22Rv1 (cell line): ENCODE results near the gene CEP131.
"Not testable (repeated sequence)": the region's sequence is repeated elsewhere in the genome, so short reads cannot be mapped to it uniquely, and the experiment has no call there.

ENCODE experiments used
- ZFX ChIP-seq: fragments of 450-650 bp; IDR thresholded peaks from 2 replicates; pipeline ENCODE4 v1.6.1; 2017; ENCODE audit warnings: antibody characterized with exemption, borderline replicate concordance
- TF ChIP-seq, protein P1 (sequence below): fragments of 450-650 bp; IDR thresholded peaks from 2 replicates; pipeline ENCODE4 v1.5.1; 2017; ENCODE audit warnings: mild to moderate bottlenecking

DNA sequence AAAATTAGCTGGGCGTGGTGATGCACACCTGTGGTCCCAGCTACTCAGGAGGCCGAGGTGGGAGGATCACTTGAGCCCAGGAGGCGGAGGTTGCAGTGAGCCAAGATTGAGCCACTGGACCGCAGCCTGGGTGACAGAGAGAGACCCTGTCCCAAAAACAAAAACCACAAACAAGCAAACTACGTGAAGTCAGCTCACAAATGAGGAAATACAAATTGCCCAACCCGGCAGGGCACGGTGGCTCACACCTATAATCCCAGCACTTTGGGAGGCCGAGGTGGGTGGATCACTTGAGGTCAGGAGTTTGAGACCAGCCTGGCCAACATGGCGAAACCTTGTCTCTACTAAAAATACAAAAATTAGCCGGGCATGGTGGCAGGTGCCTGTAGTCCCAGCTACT, 76.6 kb downstream of the CEP131 start:
- TF ChIP-seq, protein P1, sequence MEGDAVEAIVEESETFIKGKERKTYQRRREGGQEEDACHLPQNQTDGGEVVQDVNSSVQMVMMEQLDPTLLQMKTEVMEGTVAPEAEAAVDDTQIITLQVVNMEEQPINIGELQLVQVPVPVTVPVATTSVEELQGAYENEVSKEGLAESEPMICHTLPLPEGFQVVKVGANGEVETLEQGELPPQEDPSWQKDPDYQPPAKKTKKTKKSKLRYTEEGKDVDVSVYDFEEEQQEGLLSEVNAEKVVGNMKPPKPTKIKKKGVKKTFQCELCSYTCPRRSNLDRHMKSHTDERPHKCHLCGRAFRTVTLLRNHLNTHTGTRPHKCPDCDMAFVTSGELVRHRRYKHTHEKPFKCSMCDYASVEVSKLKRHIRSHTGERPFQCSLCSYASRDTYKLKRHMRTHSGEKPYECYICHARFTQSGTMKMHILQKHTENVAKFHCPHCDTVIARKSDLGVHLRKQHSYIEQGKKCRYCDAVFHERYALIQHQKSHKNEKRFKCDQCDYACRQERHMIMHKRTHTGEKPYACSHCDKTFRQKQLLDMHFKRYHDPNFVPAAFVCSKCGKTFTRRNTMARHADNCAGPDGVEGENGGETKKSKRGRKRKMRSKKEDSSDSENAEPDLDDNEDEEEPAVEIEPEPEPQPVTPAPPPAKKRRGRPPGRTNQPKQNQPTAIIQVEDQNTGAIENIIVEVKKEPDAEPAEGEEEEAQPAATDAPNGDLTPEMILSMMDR: not testable (repeated sequence)
- not testable (repeated sequence) for TF ChIP-seq ZFX
